NCI-H69 (cell line): ENCODE measurements around the gene ITPK1.
A peak's percentile ranks its signal among the peaks of the same experiment; 100 is the strongest.

Experiments used
- DNase-seq: peaks from one replicate; lab custom pipeline; 2025; lab: John Stamatoyannopoulos, UW

ITPK1 gene

DNA sequence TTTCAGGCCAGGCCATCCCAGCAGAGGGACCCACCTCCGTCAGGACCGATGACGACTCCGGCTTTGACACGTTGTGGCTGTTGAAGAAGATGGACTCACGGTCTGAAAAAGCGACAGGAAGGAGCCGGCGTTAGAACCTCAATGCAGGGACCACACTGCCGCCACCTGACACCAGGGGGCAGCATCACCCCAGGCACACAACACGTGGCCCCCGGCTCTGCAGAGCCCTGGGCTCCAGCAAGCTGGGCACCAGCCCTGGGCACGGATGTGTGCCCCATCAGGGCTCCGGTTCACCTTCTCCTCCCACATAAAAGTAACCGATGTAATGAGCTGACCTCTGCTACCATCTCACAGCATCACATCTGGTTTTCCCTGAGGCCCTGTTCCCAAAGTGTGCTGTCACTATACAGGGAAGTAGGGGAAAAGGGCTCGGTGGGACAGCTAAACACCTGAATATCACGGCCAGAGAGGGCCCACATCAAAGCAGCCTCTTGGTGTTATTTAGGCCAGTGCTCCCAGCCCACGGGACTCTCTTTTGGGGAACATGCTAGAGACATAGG lies 163.7 kb downstream of the ITPK1 start:
- DNase-seq = peak; percentile 77

DNA sequence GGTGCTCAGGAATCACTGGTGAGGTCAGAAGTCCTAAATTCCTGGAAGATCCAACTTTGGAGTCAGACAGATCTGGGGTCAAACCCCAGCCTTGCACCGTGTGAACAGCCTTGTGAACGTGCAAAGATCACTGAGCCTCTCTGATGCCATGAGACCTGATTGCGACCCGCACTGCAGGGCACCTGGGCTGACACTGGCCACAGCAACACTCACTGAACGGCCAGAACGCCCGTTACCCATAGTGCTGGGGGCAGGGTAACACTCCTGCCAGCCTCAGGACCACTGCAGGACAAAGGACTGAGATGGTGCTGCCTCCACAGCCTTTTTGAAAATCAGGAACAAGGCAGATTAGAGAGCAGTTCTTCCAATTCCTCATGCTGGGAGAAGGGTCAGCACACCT lies 164.5 kb downstream of the ITPK1 start:
- DNase-seq = no peak

DNA sequence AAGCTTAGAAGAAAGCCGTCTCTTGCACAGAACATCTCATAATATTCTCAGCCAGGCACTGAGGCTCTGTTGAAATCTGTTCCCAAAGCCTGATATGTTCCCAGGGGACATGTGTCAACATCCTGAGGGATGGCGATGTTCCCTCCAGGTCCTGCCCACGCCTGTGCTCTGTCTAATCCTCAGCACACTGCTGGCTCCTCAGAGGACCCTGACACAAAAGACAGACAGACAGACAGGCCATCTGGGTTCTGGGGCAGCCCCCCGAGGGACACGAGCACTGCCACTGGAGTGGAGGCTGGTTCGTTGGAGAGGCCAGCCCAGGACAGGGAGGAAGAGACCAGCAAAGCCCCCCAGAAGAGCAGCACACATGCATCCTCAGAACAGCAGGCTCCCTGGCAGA lies 165.0 kb downstream of the ITPK1 start:
- no peak for DNase-seq

DNA sequence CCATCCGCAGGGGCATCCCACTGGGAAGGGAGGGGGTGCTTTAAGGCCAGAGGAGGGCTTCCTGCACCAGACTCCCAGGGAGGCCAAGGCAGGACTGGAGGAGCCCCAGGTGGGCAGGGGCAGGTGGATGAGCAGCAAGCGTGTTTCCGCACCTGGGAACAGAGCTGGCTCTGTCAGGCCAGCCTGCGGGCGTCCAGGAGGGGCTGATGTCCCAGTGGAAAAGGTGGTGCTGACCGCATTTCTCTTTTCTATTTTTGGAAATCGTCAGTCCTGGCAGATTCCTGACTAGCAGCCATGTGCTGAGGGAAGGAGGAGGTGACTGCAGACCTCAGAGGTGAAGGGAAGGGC lies 165.6 kb downstream of the ITPK1 start:
- DNase-seq = no peak

DNA sequence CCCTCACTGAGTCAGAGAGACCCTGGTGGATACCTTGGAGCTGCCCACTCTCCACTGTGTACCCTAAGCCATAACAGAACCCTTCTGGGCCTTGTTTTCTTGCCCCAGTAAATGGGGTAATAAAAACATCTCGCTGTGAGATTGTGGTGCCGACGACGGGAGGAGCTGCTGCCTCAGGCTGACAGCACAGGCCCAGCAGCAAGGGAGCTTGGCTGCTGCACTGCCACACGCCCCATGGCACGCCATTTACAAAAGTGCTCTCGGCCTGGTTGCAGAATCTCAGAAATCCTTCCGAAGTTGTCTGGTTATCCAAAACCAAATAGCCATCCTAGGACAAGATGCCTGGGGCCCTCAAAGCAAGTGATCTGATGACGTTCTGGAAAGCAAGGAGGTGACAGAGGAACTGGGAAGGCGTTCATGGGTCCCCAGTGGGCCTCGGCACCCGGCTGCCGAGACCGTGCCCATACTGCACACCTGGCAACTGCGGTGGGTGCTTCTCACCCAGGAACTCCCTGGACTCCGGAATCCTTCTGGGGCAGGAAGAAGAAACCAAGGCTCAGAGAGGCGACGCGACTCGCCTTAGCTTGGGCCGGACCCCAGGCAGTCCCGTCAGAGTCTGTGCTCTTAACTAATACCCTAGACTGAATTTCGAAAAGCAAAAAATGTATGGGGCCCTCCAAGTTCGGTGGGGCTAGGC lies 166.1 kb downstream of the ITPK1 start:
- DNase-seq = no peak

DNA sequence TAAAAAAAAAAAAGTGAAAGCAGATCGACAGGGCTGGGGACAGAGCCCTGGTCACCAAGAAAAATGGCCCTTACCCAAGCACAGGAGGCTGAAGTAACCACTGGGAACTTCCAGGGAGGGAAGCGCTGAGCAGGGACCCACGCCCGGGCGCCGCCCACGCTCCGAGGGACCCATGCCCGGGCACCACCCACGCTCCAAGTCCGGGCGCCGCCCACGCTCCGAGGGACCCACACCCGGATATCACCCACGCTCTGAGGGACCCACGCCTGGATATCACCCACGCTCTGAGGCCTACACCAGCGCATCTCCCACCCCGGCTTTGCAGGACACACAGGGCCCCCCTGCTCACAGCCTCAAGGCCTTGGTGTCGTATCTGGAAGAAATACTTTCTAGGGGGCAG lies 167.1 kb downstream of the ITPK1 start:
- DNase-seq = no peak

DNA sequence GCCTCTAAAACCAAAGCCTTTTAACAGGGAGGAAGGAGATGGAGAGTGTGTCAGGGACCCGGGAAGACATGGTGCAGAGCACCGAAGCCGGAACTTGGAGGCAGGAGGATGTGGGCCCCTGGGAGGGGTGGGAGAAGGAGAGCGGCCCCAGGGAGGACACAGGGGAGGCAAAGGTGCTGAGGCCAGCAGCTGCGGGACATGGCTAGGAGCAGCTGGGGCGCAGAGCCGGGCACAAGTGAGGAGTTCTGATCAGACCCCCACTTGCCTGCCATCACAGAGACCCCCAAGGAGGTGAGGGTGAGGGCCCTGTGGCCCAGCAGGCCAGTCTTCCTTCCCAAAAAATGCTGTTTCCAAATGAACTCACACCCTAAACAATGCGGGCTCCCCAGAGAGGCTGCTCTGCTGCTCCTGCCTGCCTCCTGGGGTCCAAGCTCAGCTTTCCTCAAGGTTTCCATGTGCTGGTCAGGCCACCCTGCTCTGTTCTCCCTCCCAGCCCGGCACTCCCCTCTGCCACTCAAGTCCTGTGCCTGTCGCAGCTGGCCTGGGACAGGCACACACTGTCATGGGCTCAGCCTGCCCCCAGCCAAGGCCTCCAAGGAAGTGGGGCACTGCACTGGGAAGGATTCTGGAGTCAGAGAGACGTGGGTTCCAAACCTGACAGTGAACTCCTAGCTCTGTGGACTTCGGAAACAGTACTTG lies 168.7 kb downstream of the ITPK1 start:
- DNase-seq = no peak

DNA sequence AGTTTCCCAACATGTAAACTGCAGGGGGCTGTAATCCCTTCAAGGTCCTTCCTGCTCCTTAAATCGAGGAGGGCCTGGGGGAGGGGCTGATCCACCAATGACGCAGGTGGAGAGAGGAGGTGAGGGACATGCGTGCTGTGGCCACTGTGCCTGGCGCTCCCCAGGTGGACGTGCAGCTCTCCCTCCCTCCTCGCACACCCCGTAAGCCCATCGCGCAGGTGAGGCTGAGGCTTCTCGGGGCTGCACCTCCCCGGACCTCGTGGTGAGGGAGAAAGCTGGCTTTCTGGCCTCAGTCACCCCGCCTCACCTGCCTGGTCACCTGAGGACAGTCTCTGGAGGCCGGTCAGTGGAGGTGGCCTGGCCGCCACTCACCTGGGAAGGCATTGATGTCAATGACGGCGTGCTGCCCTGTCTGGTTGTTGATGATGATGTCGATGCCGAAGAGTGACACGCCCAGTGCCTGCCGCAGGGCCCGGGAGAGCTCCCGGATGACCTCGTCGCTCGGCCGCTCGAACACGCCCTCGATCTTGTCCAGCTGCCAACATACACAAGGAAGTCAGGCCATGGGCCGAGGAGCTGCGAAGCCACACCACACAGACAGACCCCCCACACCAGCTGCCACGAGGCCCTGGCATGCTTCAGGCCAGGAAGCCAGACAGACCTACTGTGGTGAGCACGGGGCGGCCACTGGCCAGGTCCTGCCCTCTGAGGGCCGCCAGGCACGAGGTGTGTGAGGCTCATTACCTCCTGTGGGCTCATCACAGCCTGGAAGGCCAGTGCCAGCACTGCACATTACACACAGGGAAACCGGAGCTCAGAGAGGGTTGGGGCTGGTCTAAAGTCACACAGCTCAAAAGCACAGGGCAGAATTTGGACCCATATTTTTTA lies 169.5 kb downstream of the ITPK1 start:
- DNase-seq = peak; percentile 40

DNA sequence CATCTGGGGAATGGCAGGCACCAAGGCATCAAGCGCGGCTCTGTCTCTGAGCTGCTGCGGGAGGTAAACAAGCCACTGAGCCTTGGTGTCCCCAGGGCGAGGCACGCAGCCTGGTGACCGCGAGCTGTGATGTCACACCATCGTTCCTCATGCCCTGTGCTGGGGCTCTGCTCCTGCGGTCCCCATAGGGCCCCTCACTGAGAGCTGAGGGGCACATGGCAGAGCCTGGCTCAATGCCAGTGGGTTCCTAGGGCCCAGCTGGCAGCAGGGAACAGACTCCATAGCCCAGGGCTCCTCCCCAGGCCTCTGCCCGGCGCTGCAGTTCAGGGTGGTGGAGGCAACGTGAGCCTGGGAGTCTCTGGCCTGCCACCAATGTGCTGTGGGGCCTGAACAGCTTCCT lies 170.2 kb downstream of the ITPK1 start:
- DNase-seq = peak; percentile 58

DNA sequence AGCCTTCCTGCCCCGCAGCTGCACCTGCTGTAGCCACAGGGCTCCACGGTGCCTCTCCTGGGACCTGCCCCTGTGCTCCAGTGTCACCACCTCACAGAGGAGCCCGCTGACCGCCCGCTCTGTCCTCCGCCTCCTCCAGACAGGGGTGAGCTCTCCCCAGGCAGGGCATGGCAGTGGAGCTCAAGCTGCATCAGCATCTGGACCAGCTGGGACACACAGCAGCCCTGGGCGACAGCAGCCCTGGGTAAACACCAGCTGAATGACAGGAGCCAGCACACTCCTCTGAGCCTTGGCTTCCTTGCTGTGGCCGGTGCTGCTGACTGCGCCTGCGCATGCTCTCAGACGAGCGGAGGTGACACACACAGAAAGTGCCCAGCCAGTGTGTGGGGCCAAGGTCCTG lies 170.7 kb downstream of the ITPK1 start:
- DNase-seq = peak; percentile 32

DNA sequence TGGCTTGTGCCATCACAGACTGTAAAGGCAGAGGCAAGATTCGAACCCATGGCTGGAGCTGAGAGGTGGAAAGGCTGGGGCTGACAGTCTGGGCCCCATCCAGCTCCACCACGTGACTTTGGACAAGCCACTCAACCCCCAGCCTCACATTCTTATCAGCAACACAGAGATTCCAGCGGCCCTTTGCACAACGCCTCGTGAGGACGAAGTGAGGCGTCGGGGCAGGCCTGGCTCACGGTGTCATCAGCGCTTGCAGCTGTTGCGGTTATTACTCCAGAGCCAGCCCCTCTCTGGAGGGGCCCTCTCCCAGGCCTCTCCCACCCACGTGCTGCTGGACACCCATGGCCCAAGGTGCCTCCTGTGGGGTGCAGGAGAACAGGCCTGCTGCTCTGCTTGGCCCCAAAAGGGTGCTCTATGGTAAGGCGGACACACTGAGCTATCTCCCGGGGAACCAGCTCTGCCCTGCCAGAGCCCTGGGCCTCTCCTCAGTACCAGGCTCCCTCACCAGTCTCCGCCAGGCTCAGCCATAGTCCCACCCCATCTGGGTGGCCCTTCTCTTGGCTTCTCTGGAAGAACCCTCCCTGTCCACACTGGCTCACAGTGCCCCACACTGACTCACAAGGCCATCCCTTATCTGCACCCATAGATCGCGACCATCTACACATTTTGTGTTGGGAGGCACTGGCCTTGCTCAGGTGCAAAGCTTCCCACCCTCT lies 171.7 kb downstream of the ITPK1 start:
- no peak for DNase-seq

DNA sequence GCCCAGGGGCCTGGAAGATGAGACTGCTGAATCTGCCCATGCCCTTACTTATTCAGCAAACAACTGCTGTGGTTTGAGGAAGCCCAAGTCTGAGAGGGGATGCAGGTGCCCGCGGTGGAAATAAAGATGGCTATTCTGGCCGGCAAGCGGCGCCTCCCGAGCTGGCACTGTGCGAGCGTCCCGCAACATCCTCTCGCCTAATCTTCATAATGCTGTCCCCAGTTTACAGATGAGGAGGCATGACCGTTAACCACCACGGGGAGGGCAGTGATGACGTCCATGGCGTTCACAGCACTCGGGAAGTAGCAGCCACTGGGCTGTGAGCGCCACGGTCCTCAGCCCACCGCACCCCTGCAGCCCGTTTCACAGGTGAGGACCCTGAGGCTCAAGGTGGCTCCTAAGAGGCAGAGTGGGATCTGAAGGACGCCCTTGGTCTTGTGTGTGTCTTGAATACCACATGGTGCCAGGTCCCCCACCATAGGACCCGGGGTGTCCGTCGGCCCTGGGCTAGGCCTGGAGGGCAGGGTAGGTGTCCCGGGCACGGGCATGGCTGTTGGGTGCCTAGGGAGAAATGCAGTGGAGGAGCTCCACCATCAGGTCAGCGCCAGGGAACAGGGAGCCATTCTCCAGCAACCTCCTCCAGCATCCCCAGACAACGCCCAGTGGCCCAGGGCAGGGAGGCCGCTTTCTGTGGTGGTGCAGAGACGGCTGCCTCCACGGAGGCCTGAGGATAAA lies 172.6 kb downstream of the ITPK1 start:
- no peak for DNase-seq

DNA sequence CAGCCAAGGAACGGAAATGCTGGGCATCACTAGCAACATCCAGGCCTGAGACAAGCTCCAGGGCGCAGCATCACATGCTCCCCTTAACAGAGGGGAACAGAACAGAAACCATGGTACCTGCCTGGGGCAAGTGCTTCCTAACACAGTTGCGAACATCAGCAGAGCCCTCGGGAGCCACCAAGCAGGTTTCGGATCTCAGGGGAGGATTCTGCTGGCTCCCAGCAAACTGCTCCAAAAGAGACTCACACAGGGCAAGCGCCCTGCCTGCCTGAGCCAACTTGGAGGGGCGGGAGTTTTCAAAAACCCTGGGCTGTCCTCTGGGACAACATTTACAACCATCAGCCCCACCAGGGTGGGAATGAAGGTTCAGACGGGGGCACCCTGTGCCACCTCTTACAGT lies 173.1 kb downstream of the ITPK1 start:
- DNase-seq = no peak

DNA sequence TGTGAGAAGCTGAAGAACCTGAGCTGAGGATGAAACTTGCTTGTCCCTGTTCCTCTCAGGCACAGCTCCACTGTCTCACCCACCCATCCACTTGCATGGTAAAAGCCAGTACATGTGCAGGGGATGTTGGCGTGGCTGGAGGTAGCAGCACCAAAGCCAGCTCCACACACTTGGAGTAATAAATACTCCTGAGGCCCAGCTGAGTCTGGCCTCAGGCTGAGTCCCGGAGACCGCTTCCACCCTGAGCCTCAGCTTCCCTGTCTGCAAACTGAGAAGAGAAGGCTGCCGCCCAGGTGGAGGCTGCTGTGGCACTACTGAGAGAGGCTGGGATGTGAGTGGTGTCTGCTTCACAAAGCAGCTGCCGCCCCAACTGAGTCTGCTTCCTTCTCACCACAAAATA lies 173.6 kb downstream of the ITPK1 start:
- no peak for DNase-seq

DNA sequence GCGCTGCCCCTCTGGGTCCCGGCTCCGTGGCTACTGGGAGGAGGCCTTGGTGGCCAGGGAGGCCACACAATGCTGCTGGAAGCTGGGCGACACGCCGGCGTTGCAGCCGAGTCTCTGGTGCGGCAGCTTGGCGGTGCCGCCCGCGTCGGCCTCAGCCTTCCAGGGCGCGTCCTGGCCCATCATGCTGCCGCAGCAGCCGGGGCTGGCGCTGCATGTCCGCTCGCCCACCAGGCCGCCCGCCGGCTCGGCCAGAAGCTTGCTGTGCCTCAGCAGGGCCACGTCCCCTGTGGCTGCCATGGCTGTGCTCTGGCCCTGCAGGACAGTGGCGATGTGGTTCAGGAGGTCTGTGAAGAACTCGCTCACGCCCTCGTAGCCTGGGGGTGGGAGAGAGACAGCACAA lies 174.2 kb downstream of the ITPK1 start:
- DNase-seq = no peak

DNA sequence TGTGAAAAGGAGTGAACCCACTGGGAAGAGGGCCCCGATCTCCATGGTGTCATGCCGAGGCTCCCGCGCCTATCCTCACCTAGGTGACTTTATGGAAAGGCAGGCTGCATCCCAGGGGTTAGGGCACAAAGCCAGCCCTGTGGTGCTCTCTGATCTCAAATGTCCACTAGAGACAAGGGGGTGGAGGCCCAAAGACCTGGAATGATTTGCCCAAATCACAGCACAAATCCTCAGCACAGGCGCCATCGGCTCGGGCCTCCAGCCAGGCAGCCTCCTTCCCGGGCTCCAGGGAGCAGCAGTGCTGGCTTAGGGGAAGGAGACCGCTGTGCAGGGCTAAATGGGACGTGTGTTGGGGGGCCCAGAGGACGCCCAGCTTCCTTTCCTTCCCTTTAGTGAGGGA lies 175.2 kb downstream of the ITPK1 start:
- DNase-seq = no peak

DNA sequence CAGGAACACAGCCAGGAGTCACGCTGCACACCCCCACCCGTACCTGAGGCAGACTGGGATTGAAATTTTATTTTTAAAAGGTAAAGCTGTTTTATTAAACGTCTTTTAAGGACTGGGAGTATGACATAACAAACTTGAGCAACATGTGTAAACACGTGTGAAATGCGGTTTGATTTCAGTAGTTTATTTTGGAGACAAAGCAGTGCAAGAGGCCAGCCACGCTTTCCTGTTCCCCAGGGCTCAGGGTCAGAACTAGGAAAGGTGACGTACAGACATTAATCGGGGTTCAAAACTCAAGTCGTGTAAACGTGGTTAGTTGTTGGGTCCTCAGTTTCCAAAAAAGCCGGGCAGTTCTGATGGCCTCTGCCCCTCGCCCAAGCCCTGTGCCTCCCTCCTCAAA lies 176.0 kb downstream of the ITPK1 start:
- DNase-seq = no peak

DNA sequence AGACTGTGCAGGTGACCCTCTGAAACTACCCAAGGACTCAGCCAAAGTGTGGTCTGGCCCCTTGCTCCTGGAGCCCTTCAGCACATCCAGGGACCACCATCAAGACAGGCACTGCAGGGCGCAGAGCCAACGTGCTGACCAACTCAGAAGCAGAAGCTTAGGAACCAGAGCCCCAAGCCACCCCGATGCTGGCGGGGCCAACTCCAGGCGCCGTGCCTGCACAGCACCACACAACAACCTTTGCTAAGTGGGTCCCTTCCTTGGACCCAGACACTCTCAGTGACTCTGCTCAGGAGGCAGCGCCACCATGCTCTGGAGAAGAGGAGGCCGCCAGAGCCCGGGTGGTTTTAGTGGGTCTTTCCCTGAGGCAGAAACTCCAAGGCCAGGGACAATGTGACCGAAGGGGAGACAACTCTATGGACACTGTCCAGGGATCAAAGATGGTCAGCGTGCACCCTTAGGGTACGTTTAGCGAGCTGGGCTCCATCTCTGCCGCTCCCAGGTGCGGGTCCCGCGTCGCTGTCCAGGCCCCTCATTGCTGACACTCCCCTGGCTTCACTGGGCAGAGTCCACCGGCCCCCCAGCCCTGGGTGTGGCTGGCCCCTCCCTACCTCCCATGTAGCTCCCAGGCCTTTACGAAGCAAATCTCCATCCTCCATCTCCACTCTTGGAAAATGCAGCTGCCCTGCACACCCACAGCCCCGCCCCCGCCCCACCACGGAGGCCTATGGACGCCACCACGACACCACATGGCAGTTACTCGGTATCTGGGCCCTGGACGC lies 176.6 kb downstream of the ITPK1 start:
- no peak for DNase-seq

DNA sequence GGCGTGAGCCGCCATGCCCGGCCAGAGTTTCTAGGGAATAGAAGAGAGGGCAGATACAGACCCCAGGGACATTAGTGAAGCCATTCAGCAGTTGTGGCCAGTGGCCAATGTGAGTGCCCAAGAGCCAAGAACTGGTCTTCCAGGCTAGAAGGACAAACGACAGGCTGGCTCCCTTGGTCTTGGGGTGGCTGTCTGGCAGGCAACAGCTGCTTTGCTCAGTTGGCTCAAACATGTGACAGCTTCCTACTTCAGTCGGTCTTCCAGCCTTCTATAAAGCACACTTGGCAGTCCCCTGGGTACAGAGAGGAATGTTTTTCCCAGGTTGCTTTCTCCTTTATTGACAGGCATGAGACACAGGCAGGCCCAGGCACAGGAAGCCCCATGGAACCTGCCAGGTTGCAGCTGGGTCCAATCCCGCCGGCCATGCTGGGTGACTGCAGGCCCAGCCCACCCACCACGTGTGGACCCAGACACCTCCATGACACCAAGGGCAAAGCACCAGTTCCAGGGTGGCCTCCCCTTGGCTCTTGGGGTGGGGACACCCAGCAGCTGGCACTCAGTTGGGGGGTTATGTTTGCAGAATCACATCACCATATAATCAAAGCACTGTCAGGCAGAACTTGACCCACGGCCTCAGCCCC lies 177.4 kb downstream of the ITPK1 start:
- peak; percentile 81 for DNase-seq
